Caco-2 (cell line): Measurements from ENCODE around the gene GRK5. TPM values are rescaled to one million over a fixed set of nuclear protein-coding genes. Genes with fewer than 3 reads are reported as not detected.
A peak's percentile ranks its signal among the peaks of the same experiment; 100 is the strongest.

Source experiments
- BruUV-seq: library from RNA; stranded (reverse); fragments of 400-500 nt; replicated peaks from 2 replicates; lab custom pipeline; 2021; lab: Mats Ljungman, UMichigan
- CTCF ChIA-PET: fragments of 300-600 bp; sonication (Branson Sonifier 250); formaldehyde crosslinking; loops from one replicate; lab custom pipeline; 2022; ENCODE audit warnings: antibody characterized with exemption; lab: Charles Lee
- POLR2A ChIA-PET: fragments of 300-600 bp; sonication (Branson Sonifier 250); formaldehyde crosslinking; loops from one replicate; lab custom pipeline; 2022; ENCODE audit warnings: antibody characterized with exemption; lab: Charles Lee
- DNase-seq, 2 experiments: peaks; one replicate each; pipeline versions ENCODE4 v3.0.0 to v3.0.0-alpha.2; 2020 to 2022
- H3K27me3 ChIP-seq: replicated peaks from 2 replicates; pipeline ENCODE4 v1.6.0; 2011; ENCODE audit warnings: low read length; ENCODE audit not compliant: control insufficient read depth, insufficient read depth
- H3K36me3 ChIP-seq: 2 replicates; pipeline ENCODE4 v1.5.1; 2011; ENCODE audit warnings: low read length; ENCODE audit not compliant: control insufficient read depth, insufficient read depth
- H3K4me1 ChIP-seq: fragments of 250-450 bp; sonication (Bioruptor Pico); 2 replicates; pipeline ENCODE4 v1.5.1; 2020; ENCODE audit warnings: mild to moderate bottlenecking
- H3K4me3 ChIP-seq: 2 replicates; pipeline ENCODE4 v1.5.1; 2011; ENCODE audit warnings: low read depth, mild to moderate bottlenecking, control low read depth, low read length
- H3K9me3 ChIP-seq: fragments of 250-450 bp; sonication (Bioruptor Pico); 2 replicates; pipeline ENCODE4 v1.5.1; 2020; ENCODE audit warnings: mild to moderate bottlenecking, moderate library complexity
- H3K27ac Mint-ChIP-seq: one replicate; pipeline ENCODE4 v1.8.0; 2022; ENCODE audit warnings: mixed read lengths; ENCODE audit not compliant: unreplicated experiment
- H3K27me3 Mint-ChIP-seq: one replicate; pipeline ENCODE4 v1.8.0; 2022; ENCODE audit warnings: mixed read lengths; ENCODE audit not compliant: insufficient read depth, unreplicated experiment
- H3K36me3 Mint-ChIP-seq: one replicate; pipeline ENCODE4 v1.8.0; 2022; ENCODE audit warnings: mild to moderate bottlenecking, mixed read lengths; ENCODE audit not compliant: insufficient read depth, unreplicated experiment
- H3K4me1 Mint-ChIP-seq: one replicate; pipeline ENCODE4 v1.8.0; 2022; ENCODE audit warnings: low read depth, mixed read lengths; ENCODE audit not compliant: unreplicated experiment
- H3K4me3 Mint-ChIP-seq: one replicate; pipeline ENCODE4 v1.8.0; 2022; ENCODE audit warnings: mild to moderate bottlenecking, moderate library complexity, mixed read lengths; ENCODE audit not compliant: unreplicated experiment
- H3K9me3 Mint-ChIP-seq: one replicate; pipeline ENCODE4 v1.8.0; 2022; ENCODE audit warnings: mixed read lengths; ENCODE audit not compliant: unreplicated experiment
- CTCF ChIP-seq, 2 experiments: fragments of 200-600 bp in 1 of 2; IDR thresholded peaks; 1 replicate in 1 of 2; 2 replicates in 1 of 2; pipeline versions ENCODE4 v1.5.1 to v1.8.0; 2011 to 2022; ENCODE audit warnings: antibody characterized with exemption in 1 of 2, control low read depth in 1 of 2, inconsistent platforms in 1 of 2, low read depth in 1 of 2, low read length in 1 of 2, mild to moderate bottlenecking in 1 of 2, moderate library complexity in 1 of 2; ENCODE audit not compliant: insufficient read depth in 1 of 2, severe bottlenecking in 1 of 2, unreplicated experiment in 1 of 2
- intact Hi-C: fragments of 100-400 bp; cut with micrococcal nuclease; formaldehyde crosslinking; loops from one replicate; pipeline ENCODE4 v1.10.0; 2022; ENCODE audit not compliant: unreplicated experiment
- total RNA-seq: library from RNA; stranded (reverse); gene quantifications from 2 replicates; pipeline ENCODE4 v1.2.3, GENCODE V29; 2022

The GRK5 gene
- total RNA-seq, 1 experiment from 2014 or later: 7.7 TPM

GRCh38 chr10:119416855-119417254 lies 209.5 kb downstream of the GRK5 start:
- intact Hi-C loops: loop anchor here (1.0 to 10.0 kb wide), 2 partner anchors 102 to 211 kb away; no protein-coding TSS in a partner anchor
- Histone ChIP-seq H3K9me3 (no peaks in the 10 kb centered on the region), H3K4me3 (no peak overlapping the region), H3K27me3 (no peaks in the 10 kb centered on the region), H3K36me3 (no peaks in the 10 kb centered on the region), H3K4me1 (peaks cover 28% of the 10 kb centered on the region)
- Mint-ChIP-seq H3K27me3 (no peaks in the 10 kb centered on the region), H3K9me3 (no peaks in the 10 kb centered on the region), H3K36me3 (peaks cover 9% of the 10 kb centered on the region), H3K4me1 (peaks cover 14% of the 10 kb centered on the region), H3K27ac (no peak overlapping the region), H3K4me3 (no peak overlapping the region)
- TF ChIP-seq CTCF (IDR thresholded peaks at IDR 0.05; ENCODE audit: insufficient read depth in 1 of 2, low read depth in 1 of 2, low read length in 1 of 2, severe bottlenecking in 1 of 2, unreplicated experiment in 1 of 2): peak; percentile 60 to 79
- ChIA-PET POLR2A (no interaction called here), CTCF (no interaction called here)
- peak; percentile 68 to 72 for DNase-seq
- BruUV-seq: no TSS peak

GRCh38 chr10:119417852-119418251 lies 210.5 kb downstream of the GRK5 start:
- CTCF ChIA-PET: interaction anchor here (0.8 to 1.9 kb wide), 3 partner anchors 72 to 218 kb away, joined by 3 to 8 read pairs (median 6); no protein-coding TSS in a partner anchor
- peaks cover 14% of the 10 kb centered on the region for H3K4me1 Mint-ChIP-seq
- no TSS peak for BruUV-seq
- no peak overlapping the region for H3K27ac Mint-ChIP-seq
- no peaks in the 10 kb centered on the region for H3K9me3 Mint-ChIP-seq
- DNase-seq: no peak
- Histone ChIP-seq H3K9me3 (no peaks in the 10 kb centered on the region), H3K4me3 (no peak overlapping the region), H3K4me1 (peaks cover 19% of the 10 kb centered on the region), H3K36me3 (no peaks in the 10 kb centered on the region), H3K27me3 (no peaks in the 10 kb centered on the region)
- H3K27me3 Mint-ChIP-seq: no peaks in the 10 kb centered on the region
- H3K4me3 Mint-ChIP-seq: no peak overlapping the region
- intact Hi-C loops: loop anchor here (1.0 to 10.0 kb wide), 2 partner anchors 103 to 212 kb away; no protein-coding TSS in a partner anchor
- peaks cover 9% of the 10 kb centered on the region for H3K36me3 Mint-ChIP-seq
- POLR2A ChIA-PET: interaction anchor here (0.6 kb wide), 1 partner anchor 98 kb away, joined by 5 read pairs; no protein-coding TSS in a partner anchor
- no peak for TF ChIP-seq CTCF (IDR thresholded peaks at IDR 0.05; ENCODE audit: insufficient read depth in 1 of 2, low read depth in 1 of 2, low read length in 1 of 2, severe bottlenecking in 1 of 2, unreplicated experiment in 1 of 2)

DNA sequence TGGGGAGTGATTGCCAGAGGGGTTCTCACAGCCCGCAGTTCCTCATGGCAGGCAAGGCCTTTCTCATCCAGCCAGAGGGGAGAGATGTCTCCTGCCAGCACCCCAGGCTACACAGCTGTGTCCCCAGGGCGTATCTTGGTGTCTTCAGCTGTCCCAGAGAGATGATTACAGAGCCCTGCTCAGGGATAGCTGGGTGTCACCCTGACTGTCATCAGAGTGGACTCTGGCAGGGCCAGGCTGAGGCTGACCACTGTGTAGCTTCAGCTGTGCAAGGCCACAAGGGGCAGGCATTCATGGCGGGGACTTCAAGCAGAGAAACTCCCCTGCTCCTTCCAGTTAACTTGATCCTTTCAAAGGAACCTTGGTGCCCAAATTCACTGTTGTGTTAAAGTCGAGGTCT lies 211.0 kb downstream of the GRK5 start:
- BruUV-seq: no TSS peak
- Histone ChIP-seq H3K4me3 (no peak overlapping the region), H3K4me1 (peaks cover 14% of the 10 kb centered on the region), H3K9me3 (no peaks in the 10 kb centered on the region), H3K27me3 (no peaks in the 10 kb centered on the region), H3K36me3 (no peaks in the 10 kb centered on the region)
- no peak overlapping the region for H3K27ac Mint-ChIP-seq
- CTCF ChIA-PET: interaction anchor here (0.8 to 1.9 kb wide), 4 partner anchors 26 to 219 kb away, joined by 3 to 8 read pairs (median 5); no protein-coding TSS in a partner anchor
- peak in 1 of 2 experiments; percentile 24 for TF ChIP-seq CTCF (IDR thresholded peaks at IDR 0.05; ENCODE audit: insufficient read depth in 1 of 2, low read depth in 1 of 2, low read length in 1 of 2, severe bottlenecking in 1 of 2, unreplicated experiment in 1 of 2)
- peaks cover 9% of the 10 kb centered on the region for H3K36me3 Mint-ChIP-seq
- no peaks in the 10 kb centered on the region for H3K27me3 Mint-ChIP-seq
- intact Hi-C loops: loop anchor here (10.0 kb wide), 1 partner anchor 104 kb away; no protein-coding TSS in a partner anchor
- DNase-seq: no peak
- no peaks in the 10 kb centered on the region for H3K9me3 Mint-ChIP-seq
- peaks cover 14% of the 10 kb centered on the region for H3K4me1 Mint-ChIP-seq
- H3K4me3 Mint-ChIP-seq: no peak overlapping the region
- POLR2A ChIA-PET: no interaction called here
